Tibial nerve (tissue), 4 donors: ENCODE measurements around the gene CSAD. TPM values are rescaled to one million over a fixed set of nuclear protein-coding genes. Genes with fewer than 3 reads are reported as not detected.

Source experiments
- DNase-seq, 2 donors: peaks; one replicate each; pipeline ENCODE4 v3.0.0-alpha.2; 2019; ENCODE audit warnings: low spot score in 2 of 2
- H3K27ac ChIP-seq, 4 donors: fragments of 200-600 bp; sonication (generic) in 3 of 4; one replicate each; pipeline ENCODE4 v1.5.1; 2017 to 2019; ENCODE audit warnings: mild to moderate bottlenecking in 1 of 4
- H3K27me3 ChIP-seq, 2 donors: fragments of 200-600 bp; sonication (generic) in 1 of 2; one replicate each; pipeline versions ENCODE4 v1.5.1 to v1.6.0; 2017 to 2019
- H3K36me3 ChIP-seq, 3 donors: fragments of 200-600 bp; sonication (generic); one replicate each; pipeline ENCODE4 v1.5.1; 2018 to 2019
- H3K4me1 ChIP-seq, 4 donors: fragments of 200-600 bp; sonication (generic) in 3 of 4; one replicate each; pipeline ENCODE4 v1.5.1; 2017 to 2019
- H3K4me3 ChIP-seq, 4 donors: fragments of 200-600 bp; sonication (generic) in 3 of 4; one replicate each; pipeline ENCODE4 v1.5.1; 2017 to 2019; ENCODE audit warnings: mild to moderate bottlenecking in 1 of 4, moderate library complexity in 1 of 4
- H3K9me3 ChIP-seq, 4 donors: fragments of 200-600 bp; sonication (generic) in 3 of 4; one replicate each; pipeline ENCODE4 v1.5.1; 2017 to 2019
- CTCF ChIP-seq, 5 experiments: fragments of 200-600 bp in 3 of 5; fragments of 450-650 bp in 2 of 5; sonication (generic) in 3 of 5; IDR thresholded peaks; one replicate each; pipeline ENCODE4 v1.5.1; 2016 to 2019; ENCODE audit warnings: antibody characterized with exemption in 5 of 5, mild to moderate bottlenecking in 3 of 5, moderate library complexity in 2 of 5
- EP300 ChIP-seq, 2 donors: sonication (generic); formaldehyde crosslinking; IDR thresholded peaks; one replicate each; pipeline ENCODE4 v1.6.1; 2017; ENCODE audit warnings: antibody characterized with exemption in 2 of 2, mild to moderate bottlenecking in 1 of 2
- POLR2A ChIP-seq, 2 donors: fragments of 450-650 bp; IDR thresholded peaks; one replicate each; pipeline ENCODE4 v1.6.1; 2017; ENCODE audit warnings: antibody characterized with exemption in 2 of 2, mild to moderate bottlenecking in 2 of 2, moderate library complexity in 2 of 2
- WGBS, 2 donors: methylation state at CpG; one replicate each; pipeline ENCODE4 v1.1.5; 2018; 5-methylcytosine and 5-hydroxymethylcytosine counted together
- total RNA-seq, 4 donors: library from RNA; depleted of rRNA; stranded (reverse); fragments of >200 nt; gene quantifications; one replicate each; pipeline ENCODE4 v1.1.0, GENCODE V29; 2016

Gene CSAD
- 10 to 100 TPM; 52.4 to 90.6 (median 78.7) TPM for total RNA-seq

GRCh38 chr12:53180220-53180930 is at the start of gene CSAD, which contains the start of gene ZNF740:
TSS of gene CSAD (minus strand) at chr12:53180925. CDS start at chr12:53173470, 7,455 bp downstream.
TSS of gene ZNF740 (plus strand) at chr12:53180722. CDS start at chr12:53181984, 1,262 bp downstream.
- Histone ChIP-seq H3K4me1 (peaks cover 0 to 56% (median 29%) of the 10 kb centered on the region in 4 donors), H3K36me3 (peaks cover 0 to 33% (median 0%) of the 10 kb centered on the region in 3 donors), H3K27ac (peak within 1 kb of the TSS; percentile 44 to 95 (median 92)), H3K27me3 (no peaks in the 10 kb centered on the region), H3K9me3 (no peaks in the 10 kb centered on the region), H3K4me3 (peak within 1 kb of the TSS; percentile 41 to 86 (median 80))
- TF ChIP-seq POLR2A (IDR thresholded peaks at IDR 0.05), result peak; percentile 28 to 80
- TF ChIP-seq CTCF (IDR thresholded peaks at IDR 0.05), result peak in 2 of 5 experiments; percentile 28 to 52
- peak; percentile 61 to 90 for TF ChIP-seq EP300 (IDR thresholded peaks at IDR 0.05)
- DNase-seq, result peak; percentile 90 to 92
- WGBS, 2 donors, result 0% methylated on average over 33 to 37 of the region's 70 CpGs

- Histone ChIP-seq H3K4me1 (peaks cover 0 to 82% (median 43%) of the 10 kb centered on the region in 4 donors), H3K27ac (peak overlapping the region in 3 of 4 donors; percentile 90 to 98 (median 93)), H3K4me3 (peak overlapping the region in 2 of 4 donors; percentile 74 to 89), H3K9me3 (no peaks in the 10 kb centered on the region), H3K36me3 (peaks cover 0 to 22% (median 0%) of the 10 kb centered on the region in 3 donors), H3K27me3 (no peaks in the 10 kb centered on the region)
- no peak for TF ChIP-seq EP300 (IDR thresholded peaks at IDR 0.05)
- TF ChIP-seq CTCF (IDR thresholded peaks at IDR 0.05), result no peak
- TF ChIP-seq POLR2A (IDR thresholded peaks at IDR 0.05), result no peak
- WGBS, 2 donors, result 46 to 50% methylated on average over 2 to 7 of the region's 10 CpGs
- DNase-seq, result no peak
Measured at GRCh38 chr12:53230108-53230845, 49.6 kb upstream of the CSAD start.

GRCh38 chr12:53229454-53229853 is 48.7 kb upstream of the CSAD start:
- TF ChIP-seq EP300 (IDR thresholded peaks at IDR 0.05), result no peak
- TF ChIP-seq POLR2A (IDR thresholded peaks at IDR 0.05), result no peak
- TF ChIP-seq CTCF (IDR thresholded peaks at IDR 0.05), result no peak
- no peaks in the 10 kb centered on the region for H3K9me3 ChIP-seq
- no peaks in the 10 kb centered on the region for H3K27me3 ChIP-seq
- WGBS, 2 donors, result 85 to 86% methylated on average over 2 of the region's 2 CpGs
- peaks cover 0 to 22% (median 0%) of the 10 kb centered on the region in 3 donors for H3K36me3 ChIP-seq
- peaks cover under 1 to 82% (median 47%) of the 10 kb centered on the region in 4 donors for H3K4me1 ChIP-seq
- no peak for DNase-seq
- peak overlapping the region in 3 of 4 donors; percentile 90 to 98 (median 93) for H3K27ac ChIP-seq
- no peak overlapping the region for H3K4me3 ChIP-seq

- Histone ChIP-seq H3K27ac (peak overlapping the region in 1 of 4 donors; percentile 24), H3K27me3 (no peaks in the 10 kb centered on the region), H3K4me1 (peaks cover 5 to 82% (median 47%) of the 10 kb centered on the region in 4 donors), H3K4me3 (no peak overlapping the region), H3K9me3 (no peaks in the 10 kb centered on the region), H3K36me3 (peaks cover 0 to 22% (median 0%) of the 10 kb centered on the region in 3 donors)
- no peak for DNase-seq
- WGBS, 2 donors, result 75 to 85% methylated on average over 1 of the region's 1 CpG
- TF ChIP-seq POLR2A (IDR thresholded peaks at IDR 0.05) (no peak), CTCF (IDR thresholded peaks at IDR 0.05) (no peak)
Measured at GRCh38 chr12:53227836-53228235, 47.1 kb upstream of the CSAD start.
